CD14-positive monocyte (primary cell): ENCODE results near the gene GRK5. TPM values are rescaled to one million over a fixed set of nuclear protein-coding genes. Genes with fewer than 3 reads are reported as not detected.

Source experiments
- DNase-seq, 3 donors: peaks; one replicate each; pipeline ENCODE4 v3.0.0-alpha.2; 2011 to 2022
- H2AFZ ChIP-seq: 2 replicates; pipeline ENCODE4 v1.6.0; 2012; ENCODE audit warnings: mild to moderate bottlenecking, low read depth, low read length, inconsistent platforms; ENCODE audit not compliant: insufficient read depth, poor library complexity, severe bottlenecking
- H3K27ac ChIP-seq, 2 donors: 1 replicate in 1 of 2; 2 replicates in 1 of 2; pipeline ENCODE4 v1.5.1; 2012 to 2013; ENCODE audit warnings: low read length in 2 of 2, control low read depth in 1 of 2, inconsistent platforms in 1 of 2, low read depth in 1 of 2, mild to moderate bottlenecking in 1 of 2
- H3K27me3 ChIP-seq, 2 donors: one replicate each; pipeline versions ENCODE4 v1.6.0 to v1.6.1; 2011 to 2013; ENCODE audit warnings: low read length in 2 of 2; ENCODE audit not compliant: control insufficient read depth in 2 of 2, insufficient read depth in 2 of 2
- H3K36me3 ChIP-seq, 2 donors: replicated peaks in 1 of 2; 1 replicate in 1 of 2; 2 replicates in 1 of 2; pipeline versions ENCODE4 v1.5.1 to v1.6.1; 2012 to 2013; ENCODE audit warnings: low read length in 2 of 2, control low read depth in 1 of 2, inconsistent platforms in 1 of 2, mild to moderate bottlenecking in 1 of 2; ENCODE audit not compliant: insufficient read depth in 2 of 2, control insufficient read depth in 1 of 2
- H3K4me1 ChIP-seq, 2 donors: 1 replicate in 1 of 2; 2 replicates in 1 of 2; pipeline versions ENCODE4 v1.5.1 to v1.6.1; 2012 to 2013; ENCODE audit warnings: low read length in 2 of 2, control low read depth in 1 of 2, inconsistent platforms in 1 of 2, mild to moderate bottlenecking in 1 of 2, moderate library complexity in 1 of 2; ENCODE audit not compliant: insufficient read depth in 2 of 2, control insufficient read depth in 1 of 2
- H3K4me2 ChIP-seq: replicated peaks from 2 replicates; pipeline ENCODE3; 2012; ENCODE audit warnings: low read length, moderate library complexity, mild to moderate bottlenecking; ENCODE audit not compliant: poor library complexity, severe bottlenecking; ENCODE audit errors: extremely low read depth
- H3K4me3 ChIP-seq, 3 experiments: fragments of 200-600 bp in 1 of 3; sonication (generic) in 1 of 3; replicated peaks in 1 of 3; 1 replicate in 2 of 3; 2 replicates in 1 of 3; pipeline ENCODE4 v1.5.1; 2011 to 2013; ENCODE audit warnings: low read length in 3 of 3, mild to moderate bottlenecking in 3 of 3, control low read depth in 2 of 3, low read depth in 2 of 3, inconsistent platforms in 1 of 3, moderate library complexity in 1 of 3
- H3K79me2 ChIP-seq: 2 replicates; pipeline ENCODE4 v1.6.0; 2012; ENCODE audit warnings: mild to moderate bottlenecking, control low read depth, inconsistent platforms, low read length, moderate library complexity; ENCODE audit not compliant: insufficient read depth
- H3K9ac ChIP-seq: 2 replicates; pipeline ENCODE4 v1.6.0; 2017; ENCODE audit warnings: low read length, mild to moderate bottlenecking; ENCODE audit not compliant: insufficient read depth, poor library complexity, severe bottlenecking
- H3K9me3 ChIP-seq, 2 donors: replicated peaks in 1 of 2; 1 replicate in 1 of 2; 2 replicates in 1 of 2; pipeline versions ENCODE4 v1.5.1 to v1.6.1; 2012 to 2013; ENCODE audit warnings: low read length in 2 of 2, control low read depth in 1 of 2; ENCODE audit not compliant: control insufficient read depth in 1 of 2, insufficient read depth in 1 of 2
- H4K20me1 ChIP-seq: 2 replicates; pipeline ENCODE4 v1.6.0; 2012; ENCODE audit warnings: mild to moderate bottlenecking, low read length, control low read depth, moderate library complexity; ENCODE audit not compliant: insufficient read depth
- H3K27ac Mint-ChIP-seq, 7 donors: one replicate each; pipeline ENCODE4 v1.8.0; 2020; ENCODE audit warnings: mild to moderate bottlenecking in 7 of 7, mixed read lengths in 7 of 7, moderate library complexity in 6 of 7, inconsistent platforms in 2 of 7
- H3K27me3 Mint-ChIP-seq, 3 donors: one replicate each; pipeline ENCODE4 v1.8.0; 2021 to 2022; ENCODE audit warnings: low read depth in 3 of 3, mild to moderate bottlenecking in 3 of 3, mixed read lengths in 3 of 3, moderate library complexity in 3 of 3, inconsistent platforms in 1 of 3
- H3K36me3 Mint-ChIP-seq, 2 donors: one replicate each; pipeline ENCODE4 v1.8.0; 2020; ENCODE audit warnings: mixed read lengths in 2 of 2, inconsistent platforms in 1 of 2, mild to moderate bottlenecking in 1 of 2
- H3K4me1 Mint-ChIP-seq: one replicate; pipeline ENCODE4 v1.8.0; 2020; ENCODE audit warnings: mild to moderate bottlenecking, mixed read lengths
- H3K4me3 Mint-ChIP-seq, 2 donors: one replicate each; pipeline ENCODE4 v1.8.0; 2020; ENCODE audit warnings: mild to moderate bottlenecking in 2 of 2, mixed read lengths in 2 of 2, moderate library complexity in 1 of 2
- H3K9me3 Mint-ChIP-seq, 7 donors: one replicate each; pipeline ENCODE4 v1.8.0; 2020 to 2022; ENCODE audit warnings: mixed read lengths in 7 of 7, mild to moderate bottlenecking in 6 of 7, moderate library complexity in 6 of 7, inconsistent platforms in 2 of 7
- CTCF ChIP-seq: fragments of 200-600 bp; IDR thresholded peaks from one replicate; pipeline ENCODE4 v1.8.0; 2022; ENCODE audit warnings: antibody characterized with exemption, mild to moderate bottlenecking
- WGBS: methylation state at CpG from one replicate; pipeline ENCODE4 v1.1.5; 2013; ENCODE audit warnings: missing lambda C conversion rate; ENCODE audit not compliant: insufficient coverage; 5-methylcytosine and 5-hydroxymethylcytosine counted together
- intact Hi-C, 2 donors: fragments of 100-400 bp; cut with micrococcal nuclease; formaldehyde crosslinking; loops; one replicate each; pipeline versions ENCODE4 v1.15.0 to v1.15.1; 2023
- polyA plus RNA-seq, 3 donors: library from polyadenylated mRNA; depleted of rRNA in 1 of 3; unstranded in 2 of 3; stranded (reverse) in 1 of 3; fragments of 300-500 nt in 2 of 3; fragments of >200 nt in 1 of 3; fragmentation: Illumina TruSeq in 2 of 3; gene quantifications; 1 replicate in 2 of 3; 2 replicates in 1 of 3; pipeline ENCODE4 v1.2.3, GENCODE V29; 2012 to 2021

Gene GRK5
- polyA plus RNA-seq, 3 donors, result 1.2 to 6.5 (median 2.8) TPM

GRCh38 chr10:119456435-119456810, 249.1 kb downstream of the GRK5 start:
- intact Hi-C loops, result no loop called here
- Histone ChIP-seq H3K27ac (no peak overlapping the region), H3K27me3 (no peaks in the 10 kb centered on the region), H3K79me2 (no peaks in the 10 kb centered on the region), H3K9me3 (no peaks in the 10 kb centered on the region), H3K4me1 (no peaks in the 10 kb centered on the region), H2AFZ (no peak overlapping the region), H3K4me2 (no peak overlapping the region), H3K36me3 (peaks cover 3 to 6% of the 10 kb centered on the region in 2 donors), H4K20me1 (no peaks in the 10 kb centered on the region), H3K9ac (no peak overlapping the region), H3K4me3 (no peak overlapping the region)
- TF ChIP-seq CTCF, result no peak
- WGBS, result 95% methylated on average over 7 of the region's 7 CpGs
- H3K27ac Mint-ChIP-seq, result peak overlapping the region in 1 of 7 donors; percentile 54
- no peaks in the 10 kb centered on the region for H3K4me1 Mint-ChIP-seq
- H3K36me3 Mint-ChIP-seq, result peaks cover 9 to 24% of the 10 kb centered on the region in 2 donors
- H3K9me3 Mint-ChIP-seq, result no peaks in the 10 kb centered on the region
- H3K4me3 Mint-ChIP-seq, result no peak overlapping the region
- no peak for DNase-seq
- H3K27me3 Mint-ChIP-seq, result peaks cover 1 to 2% (median 2%) of the 10 kb centered on the region in 3 donors

GRCh38 chr10:119457966-119458766, 250.8 kb downstream of the GRK5 start:
- Histone ChIP-seq H2AFZ (no peak overlapping the region), H3K36me3 (peaks cover 3 to 4% of the 10 kb centered on the region in 2 donors), H3K4me2 (no peak overlapping the region), H3K27ac (no peak overlapping the region), H3K79me2 (no peaks in the 10 kb centered on the region), H4K20me1 (no peaks in the 10 kb centered on the region), H3K9ac (no peak overlapping the region), H3K9me3 (peaks cover 0 to 7% of the 10 kb centered on the region in 2 donors), H3K4me3 (no peak overlapping the region), H3K27me3 (no peaks in the 10 kb centered on the region), H3K4me1 (no peaks in the 10 kb centered on the region)
- Mint-ChIP-seq H3K4me3 (no peak overlapping the region), H3K9me3 (peaks cover 3 to 9% (median 7%) of the 10 kb centered on the region in 7 donors), H3K4me1 (no peaks in the 10 kb centered on the region), H3K36me3 (peaks cover 7 to 18% of the 10 kb centered on the region in 2 donors), H3K27ac (peak overlapping the region in 1 of 7 donors; percentile 60), H3K27me3 (peaks cover 1 to 6% (median 2%) of the 10 kb centered on the region in 3 donors)
- 98% methylated on average over 26 of the region's 28 CpGs for WGBS
- no peak for TF ChIP-seq CTCF
- intact Hi-C loops, result no loop called here
- DNase-seq, result no peak
